Measurements from ENCODE around the gene RASIP1. TPM values are rescaled to one million over a fixed set of nuclear protein-coding genes. Genes with fewer than 3 reads are reported as not detected.
"Not testable (repeated sequence)": the region's sequence is repeated elsewhere in the genome, so short reads cannot be mapped to it uniquely, and the experiment has no call there.

The RASIP1 gene
- total RNA-seq = not detected
- total RNA-seq (2013) = 0.02 TPM

GRCh38 chr19:48740164-48740972 lies at the start of gene RASIP1:
TSS of gene RASIP1 (minus strand) at chr19:48740610. CDS start at chr19:48740282, 328 bp downstream.
- Mint-ChIP-seq H3K27me3 (ENCODE audit: low read depth in 2 of 2) (peaks cover 0 to 6% of the 10 kb centered on the region in 2 donors), H3K4me3 (peak within 1 kb of the TSS; percentile 49), H3K36me3 (no peaks in the 10 kb centered on the region), H3K27ac (no peak within 1 kb of the TSS), H3K9me3 (no peaks in the 10 kb centered on the region), H3K4me1 (peaks cover 8 to 28% of the 10 kb centered on the region in 2 donors)
- no peak for TF ChIP-seq CTCF (IDR thresholded peaks at IDR 0.05)
- Histone ChIP-seq H3K4me3 (ENCODE audit: low read length) (no peak within 1 kb of the TSS), H3K27ac (ENCODE audit: low read length) (no peak within 1 kb of the TSS), H3K36me3 (ENCODE audit: control insufficient read depth, insufficient read depth, low read length) (no peaks in the 10 kb centered on the region), H3K4me1 (ENCODE audit: control insufficient read depth, insufficient read depth, low read length) (peaks cover 27% of the 10 kb centered on the region), H3K27me3 (ENCODE audit: control insufficient read depth, insufficient read depth, low read length) (peaks cover 13% of the 10 kb centered on the region), H3K9me3 (ENCODE audit: control insufficient read depth, insufficient read depth, low read length) (peaks cover 2% of the 10 kb centered on the region)
- intact Hi-C loops (cut with micrococcal nuclease) = no loop called here
- ATAC-seq (no peak), DNase-seq (peak in 1 of 2 donors; percentile 19)
- 33% methylated on average over 27 of the region's 27 CpGs for WGBS (ENCODE audit: insufficient coverage)

GRCh38 chr19:48787331-48787730 lies 46.9 kb upstream of the RASIP1 start:
- H3K9me3 Mint-ChIP-seq; ATAC-seq; H3K4me1 Mint-ChIP-seq; H3K27ac ChIP-seq (ENCODE audit: low read length); H3K27ac Mint-ChIP-seq; H3K4me3 Mint-ChIP-seq; H3K27me3 Mint-ChIP-seq (ENCODE audit: low read depth in 2 of 2); H3K4me1 ChIP-seq (ENCODE audit: control insufficient read depth, insufficient read depth, low read length); H3K27me3 ChIP-seq (ENCODE audit: control insufficient read depth, insufficient read depth, low read length); H3K9me3 ChIP-seq (ENCODE audit: control insufficient read depth, insufficient read depth, low read length); intact Hi-C loops (cut with micrococcal nuclease); DNase-seq; H3K36me3 Mint-ChIP-seq; H3K36me3 ChIP-seq (ENCODE audit: control insufficient read depth, insufficient read depth, low read length); H3K4me3 ChIP-seq (ENCODE audit: low read length): not testable (repeated sequence)
- WGBS (ENCODE audit: insufficient coverage) = 83% methylated on average over 9 of the region's 9 CpGs

- H3K9me3 ChIP-seq (ENCODE audit: control insufficient read depth, insufficient read depth, low read length); H3K4me3 ChIP-seq (ENCODE audit: low read length); H3K36me3 Mint-ChIP-seq; H3K36me3 ChIP-seq (ENCODE audit: control insufficient read depth, insufficient read depth, low read length); H3K4me3 Mint-ChIP-seq; H3K27me3 Mint-ChIP-seq (ENCODE audit: low read depth in 2 of 2); DNase-seq; H3K4me1 Mint-ChIP-seq; ATAC-seq; intact Hi-C loops (cut with micrococcal nuclease); H3K4me1 ChIP-seq (ENCODE audit: control insufficient read depth, insufficient read depth, low read length); H3K9me3 Mint-ChIP-seq; H3K27ac Mint-ChIP-seq; H3K27ac ChIP-seq (ENCODE audit: low read length); H3K27me3 ChIP-seq (ENCODE audit: control insufficient read depth, insufficient read depth, low read length): not testable (repeated sequence)
- WGBS (ENCODE audit: insufficient coverage) = 95% methylated on average over 7 of the region's 7 CpGs
These were observed 46.0 kb upstream of the RASIP1 start for GRCh38 chr19:48786422-48786821.

- Mint-ChIP-seq H3K4me1 (peaks cover 5% of the 10 kb centered on the region in 2 donors), H3K36me3 (no peaks in the 10 kb centered on the region), H3K4me3 (no peak overlapping the region), H3K27me3 (ENCODE audit: low read depth in 2 of 2) (peaks cover 0 to 2% of the 10 kb centered on the region in 2 donors), H3K9me3 (no peaks in the 10 kb centered on the region), H3K27ac (no peak overlapping the region)
- no peak for DNase-seq
- Histone ChIP-seq H3K4me1 (ENCODE audit: control insufficient read depth, insufficient read depth, low read length) (peaks cover 8% of the 10 kb centered on the region), H3K9me3 (ENCODE audit: control insufficient read depth, insufficient read depth, low read length) (no peaks in the 10 kb centered on the region), H3K27me3 (ENCODE audit: control insufficient read depth, insufficient read depth, low read length) (no peaks in the 10 kb centered on the region), H3K36me3 (ENCODE audit: control insufficient read depth, insufficient read depth, low read length) (no peaks in the 10 kb centered on the region), H3K27ac (ENCODE audit: low read length) (no peak overlapping the region), H3K4me3 (ENCODE audit: low read length) (no peak overlapping the region)
- WGBS (ENCODE audit: insufficient coverage) = 44% methylated on average over 5 of the region's 5 CpGs
- intact Hi-C loops (cut with micrococcal nuclease) = no loop called here
- no peak for ATAC-seq
- no peak for TF ChIP-seq CTCF (IDR thresholded peaks at IDR 0.05)
These were observed 44.1 kb upstream of the RASIP1 start for GRCh38 chr19:48784527-48784926.

Data from natural killer cell (primary cell).